ENCODE data around the gene OR5P2.
"Not testable (repeated sequence)": the region's sequence is repeated elsewhere in the genome, so short reads cannot be mapped to it uniquely, and the experiment has no call there.

OR5P2 gene

DNA sequence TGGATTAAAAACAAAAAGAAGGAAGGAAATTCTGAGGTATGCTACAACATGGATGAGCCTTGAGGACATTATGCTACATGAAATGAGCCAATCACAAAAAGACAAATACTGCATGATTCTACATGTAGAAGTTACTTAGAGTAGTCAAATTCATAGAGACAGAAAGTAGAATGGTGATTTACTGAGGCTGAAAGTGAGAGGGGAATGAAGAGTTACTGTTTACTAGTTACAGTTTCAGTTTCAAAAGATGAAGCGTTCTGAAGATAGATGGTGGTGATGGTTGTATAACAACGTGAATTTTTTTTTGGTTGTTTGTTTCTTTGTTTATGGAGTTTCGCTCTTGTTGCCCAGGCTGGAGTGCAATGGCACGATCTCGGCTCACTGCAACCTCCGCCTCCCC, 9.5 kb downstream of the OR5P2 start:
- no peaks in the 10 kb centered on the region for H3K36me3 ChIP-seq (ENCODE audit: control insufficient read depth, insufficient read depth, low read length)
- H3K9ac ChIP-seq (ENCODE audit: low read length) = no peak overlapping the region
- no peaks in the 10 kb centered on the region for H3K4me1 ChIP-seq (ENCODE audit: control insufficient read depth, insufficient read depth, low read length)
- H3K27ac ChIP-seq (ENCODE audit: low read depth, low read length) = no peak overlapping the region
- H3K27me3 ChIP-seq (ENCODE audit: control insufficient read depth, insufficient read depth, low read length) = no peaks in the 10 kb centered on the region
- no peak overlapping the region for H3K4me3 ChIP-seq (ENCODE audit: low read depth, low read length)
- H3K9me3 ChIP-seq (ENCODE audit: control insufficient read depth, insufficient read depth, low read depth, low read length) = no peaks in the 10 kb centered on the region; the same call in 1 of the 2 replicates

DNA sequence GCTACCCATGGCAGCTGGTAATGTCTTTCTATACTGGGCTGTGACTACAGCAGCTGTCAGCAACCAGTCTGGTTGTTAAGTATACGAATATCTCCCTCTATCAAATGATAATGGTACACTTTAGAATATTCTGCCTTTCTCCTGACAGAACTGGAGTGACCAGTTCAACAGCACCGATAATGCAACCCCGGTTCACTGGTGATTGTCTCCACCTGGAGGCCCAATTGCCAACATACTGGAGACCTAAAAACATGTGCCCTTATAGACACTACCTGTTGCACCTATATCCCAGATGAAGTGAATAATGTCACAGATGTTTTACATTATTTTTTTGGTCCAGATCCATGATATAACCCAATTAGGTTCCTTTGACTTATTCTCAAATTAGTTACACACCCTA, 21.1 kb downstream of the OR5P2 start:
- Histone ChIP-seq H3K27ac (ENCODE audit: low read depth, low read length) (no peak overlapping the region), H3K4me1 (ENCODE audit: control insufficient read depth, insufficient read depth, low read length) (no peaks in the 10 kb centered on the region), H3K9ac (ENCODE audit: low read length) (no peak overlapping the region), H3K36me3 (ENCODE audit: control insufficient read depth, insufficient read depth, low read length) (no peaks in the 10 kb centered on the region), H3K9me3 (ENCODE audit: control insufficient read depth, insufficient read depth, low read depth, low read length) (no peaks in the 10 kb centered on the region), H3K27me3 (ENCODE audit: control insufficient read depth, insufficient read depth, low read length) (no peaks in the 10 kb centered on the region), H3K4me3 (ENCODE audit: low read depth, low read length) (no peak overlapping the region)

DNA sequence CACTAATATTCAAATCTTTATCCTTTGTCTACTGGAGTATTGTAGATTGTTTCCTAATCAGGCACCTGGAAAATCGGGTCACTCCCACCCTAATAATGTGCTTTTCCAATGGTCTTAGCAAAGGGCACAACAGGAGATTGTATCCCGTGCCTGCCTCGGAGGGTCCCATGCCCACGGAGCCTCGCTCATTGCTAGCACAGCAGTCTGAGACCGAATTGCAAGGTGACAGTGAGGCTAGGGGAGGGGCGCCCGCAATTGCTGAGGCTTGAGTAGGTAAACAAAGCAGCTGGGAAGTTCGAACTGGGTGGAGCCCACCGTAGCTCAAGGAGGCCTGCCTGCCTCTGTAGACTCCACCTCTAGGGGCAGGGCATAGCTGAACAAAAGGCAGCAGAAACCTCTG, 32.4 kb downstream of the OR5P2 start:
- H3K27me3 ChIP-seq (ENCODE audit: control insufficient read depth, insufficient read depth, low read length); H3K36me3 ChIP-seq (ENCODE audit: control insufficient read depth, insufficient read depth, low read length); H3K9me3 ChIP-seq (ENCODE audit: control insufficient read depth, insufficient read depth, low read depth, low read length); H3K4me3 ChIP-seq (ENCODE audit: low read depth, low read length); H3K27ac ChIP-seq (ENCODE audit: low read depth, low read length); H3K9ac ChIP-seq (ENCODE audit: low read length); H3K4me1 ChIP-seq (ENCODE audit: control insufficient read depth, insufficient read depth, low read length): not testable (repeated sequence)

DNA sequence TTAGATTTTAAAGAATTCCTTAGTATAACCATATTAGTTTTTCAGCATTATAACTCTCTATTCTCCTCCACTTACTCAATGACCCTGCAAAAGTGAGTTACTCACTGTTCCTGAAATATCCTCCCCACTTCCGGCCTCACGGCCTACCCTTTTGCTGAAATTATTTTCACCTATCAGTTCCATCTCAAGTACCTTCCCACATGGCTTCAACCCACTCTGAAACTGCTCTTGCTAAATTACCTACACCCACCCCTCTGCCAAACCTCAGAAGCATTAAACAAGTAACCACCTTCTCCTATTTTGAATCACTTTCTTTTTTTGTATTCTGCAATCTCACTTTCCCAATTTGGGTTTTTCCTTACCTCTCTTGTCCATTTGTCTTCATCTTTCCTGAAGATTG, 37.7 kb downstream of the OR5P2 start:
- no peaks in the 10 kb centered on the region for H3K27me3 ChIP-seq (ENCODE audit: control insufficient read depth, insufficient read depth, low read length)
- no peak overlapping the region for H3K27ac ChIP-seq (ENCODE audit: low read depth, low read length)
- H3K9ac ChIP-seq (ENCODE audit: low read length) = no peak overlapping the region
- 0 out of 2 replicates have a peak, but pooled peaks cover 3% of the 10 kb centered on the region for H3K9me3 ChIP-seq (ENCODE audit: control insufficient read depth, insufficient read depth, low read depth, low read length)
- no peaks in the 10 kb centered on the region for H3K4me1 ChIP-seq (ENCODE audit: control insufficient read depth, insufficient read depth, low read length)
- H3K36me3 ChIP-seq (ENCODE audit: control insufficient read depth, insufficient read depth, low read length) = no peaks in the 10 kb centered on the region
- no peak overlapping the region for H3K4me3 ChIP-seq (ENCODE audit: low read depth, low read length)

DNA sequence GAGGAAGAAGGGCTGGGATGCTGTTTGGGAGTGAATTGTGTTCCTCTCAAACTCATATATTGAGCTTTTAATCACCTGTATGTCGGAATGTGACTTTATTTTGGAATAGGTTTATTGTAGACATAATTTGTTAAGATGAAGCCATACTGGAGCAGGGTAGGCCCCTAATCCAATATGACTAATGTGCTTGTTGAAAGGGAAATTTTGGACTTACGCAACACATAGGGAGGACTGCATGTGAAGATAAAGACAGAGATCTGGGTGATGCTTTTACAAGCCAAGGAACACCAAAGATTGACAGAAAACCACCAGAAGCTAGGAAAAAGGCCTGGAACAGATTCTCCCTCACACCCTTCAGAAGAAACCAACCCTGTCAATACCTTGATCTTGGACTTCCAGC, 47.3 kb downstream of the OR5P2 start:
- Histone ChIP-seq H3K9ac (ENCODE audit: low read length) (no peak overlapping the region), H3K36me3 (ENCODE audit: control insufficient read depth, insufficient read depth, low read length) (no peaks in the 10 kb centered on the region), H3K27me3 (ENCODE audit: control insufficient read depth, insufficient read depth, low read length) (no peaks in the 10 kb centered on the region), H3K4me3 (ENCODE audit: low read depth, low read length) (no peak overlapping the region), H3K4me1 (ENCODE audit: control insufficient read depth, insufficient read depth, low read length) (no peaks in the 10 kb centered on the region), H3K27ac (ENCODE audit: low read depth, low read length) (no peak overlapping the region), H3K9me3 (ENCODE audit: control insufficient read depth, insufficient read depth, low read depth, low read length) (no peaks in the 10 kb centered on the region)
